HG02642 (cell line): ENCODE data around the gene ACKR1.

Source experiments
- ATAC-seq: cut with Tn5 transposase; IDR thresholded peaks from one replicate; pipeline ENCODE4 v1.9.1; 2021; ENCODE audit warnings: mild to moderate bottlenecking; ENCODE audit not compliant: unreplicated experiment, poor library complexity

Gene ACKR1

GRCh38 chr1:159218649-159219636, 14.3 kb downstream of the ACKR1 start:
- ATAC-seq, result no peak

DNA sequence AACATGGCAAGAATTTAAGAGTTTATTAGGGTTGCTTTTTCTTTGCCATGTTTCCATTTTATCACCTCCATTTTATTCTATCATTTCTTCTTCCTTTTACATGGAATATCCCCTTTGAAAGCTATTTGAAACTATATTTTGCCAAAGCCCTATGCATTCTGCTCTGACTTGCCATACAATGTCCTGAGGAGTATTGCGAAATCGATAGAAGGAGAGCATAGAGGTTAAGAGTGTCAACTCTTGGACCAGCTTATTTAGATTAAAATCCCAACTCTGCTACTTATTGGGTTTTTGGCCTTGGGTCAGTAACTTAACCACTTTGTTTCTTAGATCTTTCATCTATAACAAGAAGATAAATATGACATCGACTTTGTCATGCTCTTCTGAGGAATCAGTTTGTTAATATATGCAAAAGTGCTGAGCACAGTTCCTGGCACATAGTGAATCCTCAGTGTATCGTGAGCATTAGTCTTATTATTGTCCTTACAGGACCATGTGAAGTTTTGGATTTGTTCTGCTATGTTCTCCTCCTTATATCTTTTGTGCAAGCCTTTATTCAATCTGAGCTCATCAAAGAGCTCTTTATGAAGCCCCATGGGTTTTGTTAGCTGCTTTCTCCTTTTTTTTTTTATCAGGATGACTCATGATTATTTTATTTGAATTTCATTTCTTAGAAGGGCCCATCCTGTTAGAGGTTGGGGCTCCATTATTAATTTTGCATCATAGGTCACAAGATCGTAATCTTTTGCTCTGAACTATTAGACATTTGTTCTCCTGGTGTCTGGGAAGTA, 17.6 kb downstream of the ACKR1 start:
- no peak for ATAC-seq

DNA sequence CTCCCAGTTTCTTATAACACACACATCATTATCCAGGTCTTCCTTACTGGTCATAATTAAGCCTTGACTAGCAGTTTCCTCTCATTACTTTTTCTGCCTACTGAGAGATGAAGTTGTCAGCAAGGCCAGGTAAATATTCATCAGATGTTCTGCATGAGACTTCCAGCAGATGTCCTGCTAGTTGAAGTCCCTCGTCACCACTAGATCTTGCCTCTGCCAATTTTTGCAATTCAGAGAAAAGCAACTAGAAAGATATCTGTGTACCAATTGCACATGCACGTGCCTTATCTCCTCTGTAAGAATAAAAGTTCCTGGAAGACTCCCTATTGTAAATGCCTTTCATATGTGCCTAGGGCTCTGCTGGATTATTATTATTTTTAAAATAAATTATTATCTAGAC, 18.3 kb downstream of the ACKR1 start:
- no peak for ATAC-seq

- no peak for ATAC-seq
Observed at GRCh38 chr1:159228554-159228953, 23.9 kb downstream of the ACKR1 start.

DNA sequence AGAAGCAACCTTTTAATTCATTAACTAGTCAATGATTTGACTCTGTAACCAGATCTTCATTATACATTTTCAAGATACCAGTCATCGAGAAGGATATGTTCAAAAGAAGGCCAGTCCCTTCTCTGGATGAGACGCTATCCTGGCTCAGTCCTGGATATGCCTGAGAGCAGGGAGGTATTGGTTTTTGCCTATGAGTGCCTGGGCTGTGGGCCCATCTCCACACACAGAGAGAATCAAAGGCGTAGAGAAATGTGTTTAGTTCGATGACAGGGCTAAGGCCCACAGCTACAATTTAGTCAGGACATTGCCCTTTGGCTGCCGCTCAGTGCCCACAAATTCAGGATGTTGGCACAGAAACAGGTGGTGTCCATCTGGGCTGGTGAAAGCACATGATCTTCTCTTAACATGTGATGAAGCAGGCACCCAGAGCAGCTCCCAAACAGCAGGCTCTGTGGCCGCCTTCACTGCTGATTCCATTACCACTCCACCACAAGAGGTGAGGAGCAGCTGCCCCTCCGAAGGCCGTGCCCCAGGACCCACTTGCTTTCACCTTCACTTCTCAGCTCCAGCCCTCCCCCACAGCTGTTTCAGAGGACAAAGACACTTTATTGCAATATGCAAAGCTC, 24.7 kb downstream of the ACKR1 start:
- no peak for ATAC-seq

DNA sequence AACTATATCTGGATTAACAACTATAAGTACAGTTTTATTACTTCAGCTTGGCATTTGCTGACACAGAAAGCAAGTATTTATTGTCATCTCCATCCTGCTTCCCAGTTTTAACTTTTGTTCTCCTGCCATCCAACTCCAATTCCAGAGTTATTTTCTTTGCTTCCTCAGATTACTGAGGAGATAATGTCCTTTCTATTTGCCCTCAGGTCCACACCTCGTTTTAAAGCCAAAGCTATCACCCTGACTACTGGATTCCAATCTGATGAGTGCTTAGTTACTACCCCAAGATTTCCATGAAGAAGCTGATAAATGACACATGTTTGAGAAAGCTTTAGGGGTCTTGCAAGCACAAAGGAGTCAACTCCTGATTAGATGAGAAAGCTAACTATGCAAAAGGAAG, 25.2 kb downstream of the ACKR1 start:
- ATAC-seq, result no peak

DNA sequence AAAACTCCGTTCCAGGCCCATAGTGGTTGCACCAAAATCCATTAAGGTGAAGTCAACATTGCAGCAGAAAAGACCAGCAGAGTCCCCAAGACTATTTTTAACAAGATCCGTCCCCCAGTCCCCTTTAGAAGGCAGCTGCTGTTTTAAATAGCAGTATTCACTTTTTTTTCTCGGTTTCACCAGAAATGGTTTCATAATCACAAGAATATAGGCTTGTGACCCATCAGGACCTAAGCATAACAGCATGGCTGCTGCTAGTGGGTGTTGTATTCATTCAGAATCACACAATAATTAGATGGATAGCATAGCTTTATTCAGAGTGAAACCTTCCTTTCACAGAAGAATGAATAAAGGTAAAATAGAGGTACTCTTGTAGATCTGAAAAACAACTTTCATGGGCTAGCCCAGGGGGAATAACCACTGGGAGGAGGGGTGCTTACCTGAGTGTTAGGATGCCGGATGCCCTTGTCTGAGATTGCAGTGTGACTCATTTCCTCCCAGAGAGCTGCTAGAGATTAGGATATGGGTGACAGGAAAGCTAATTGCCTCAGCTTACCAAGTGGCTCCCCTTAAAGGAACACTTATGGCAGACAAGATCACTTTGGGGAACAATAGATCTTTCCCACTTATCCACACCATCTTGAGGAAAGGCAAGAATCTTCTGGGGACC, 35.0 kb downstream of the ACKR1 start:
- ATAC-seq, result peak; percentile 69

DNA sequence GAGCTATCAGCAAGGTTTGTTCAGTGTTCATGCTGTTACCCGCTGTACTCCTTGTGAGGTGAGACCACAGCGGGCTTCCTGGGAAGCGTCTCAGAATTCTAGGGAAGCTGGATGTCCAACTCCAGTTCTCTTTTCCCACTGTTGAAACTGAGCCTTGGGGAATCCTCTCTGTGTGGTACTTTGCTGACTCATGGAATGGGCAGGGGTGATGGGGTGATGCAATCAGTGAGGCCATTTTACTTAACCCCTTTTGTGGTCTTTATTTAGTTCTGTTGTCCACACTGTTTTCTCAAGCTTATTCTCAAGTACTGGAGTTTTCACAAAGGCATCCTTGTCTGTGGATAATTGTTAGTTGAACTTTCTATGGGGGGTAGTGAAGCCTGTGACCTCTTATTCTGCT, 42.6 kb downstream of the ACKR1 start:
- ATAC-seq, result no peak

GRCh38 chr1:159248311-159248710, 43.6 kb downstream of the ACKR1 start:
- no peak for ATAC-seq

- ATAC-seq, result no peak
Observed at GRCh38 chr1:159250638-159251216, 46.1 kb downstream of the ACKR1 start.
